Subcutaneous abdominal adipose tissue (tissue), 5 donors: ENCODE measurements around the gene KLHL33.
"Not testable (repeated sequence)": the region's sequence is repeated elsewhere in the genome, so short reads cannot be mapped to it uniquely, and the experiment has no call there.

ENCODE experiments used
- H3K27ac ChIP-seq: one replicate; pipeline ENCODE4 v1.7.0; 2013; ENCODE audit warnings: low read depth, mild to moderate bottlenecking, inconsistent platforms, low read length, moderate library complexity
- H3K27me3 ChIP-seq, 5 donors: one replicate each; pipeline ENCODE4 v1.7.0; 2013; ENCODE audit warnings: low read length in 5 of 5, inconsistent platforms in 1 of 5; ENCODE audit not compliant: control insufficient read depth in 5 of 5, insufficient read depth in 4 of 5
- H3K36me3 ChIP-seq, 5 donors: one replicate each; pipeline ENCODE4 v1.7.0; 2013; ENCODE audit warnings: low read length in 5 of 5; ENCODE audit not compliant: control insufficient read depth in 5 of 5, insufficient read depth in 5 of 5
- H3K4me1 ChIP-seq, 5 donors: one replicate each; pipeline ENCODE4 v1.7.0; 2013; ENCODE audit warnings: low read length in 5 of 5, mild to moderate bottlenecking in 3 of 5, moderate library complexity in 1 of 5; ENCODE audit not compliant: control insufficient read depth in 5 of 5, insufficient read depth in 5 of 5
- H3K4me3 ChIP-seq, 5 donors: one replicate each; pipeline ENCODE4 v1.7.0; 2013; ENCODE audit warnings: low read length in 5 of 5, low read depth in 1 of 5
- H3K9ac ChIP-seq, 5 donors: one replicate each; pipeline ENCODE4 v1.7.0; 2013; ENCODE audit warnings: low read length in 5 of 5, mild to moderate bottlenecking in 4 of 5, moderate library complexity in 3 of 5
- H3K9me3 ChIP-seq, 5 donors: one replicate each; pipeline ENCODE4 v1.7.0; 2013; ENCODE audit warnings: low read length in 5 of 5; ENCODE audit not compliant: control insufficient read depth in 5 of 5
- donor health status: healthy.
- donor health status: healthy.
- donor health status: healthy.
- donor health status: healthy.
- donor health status: healthy.

Gene KLHL33

DNA sequence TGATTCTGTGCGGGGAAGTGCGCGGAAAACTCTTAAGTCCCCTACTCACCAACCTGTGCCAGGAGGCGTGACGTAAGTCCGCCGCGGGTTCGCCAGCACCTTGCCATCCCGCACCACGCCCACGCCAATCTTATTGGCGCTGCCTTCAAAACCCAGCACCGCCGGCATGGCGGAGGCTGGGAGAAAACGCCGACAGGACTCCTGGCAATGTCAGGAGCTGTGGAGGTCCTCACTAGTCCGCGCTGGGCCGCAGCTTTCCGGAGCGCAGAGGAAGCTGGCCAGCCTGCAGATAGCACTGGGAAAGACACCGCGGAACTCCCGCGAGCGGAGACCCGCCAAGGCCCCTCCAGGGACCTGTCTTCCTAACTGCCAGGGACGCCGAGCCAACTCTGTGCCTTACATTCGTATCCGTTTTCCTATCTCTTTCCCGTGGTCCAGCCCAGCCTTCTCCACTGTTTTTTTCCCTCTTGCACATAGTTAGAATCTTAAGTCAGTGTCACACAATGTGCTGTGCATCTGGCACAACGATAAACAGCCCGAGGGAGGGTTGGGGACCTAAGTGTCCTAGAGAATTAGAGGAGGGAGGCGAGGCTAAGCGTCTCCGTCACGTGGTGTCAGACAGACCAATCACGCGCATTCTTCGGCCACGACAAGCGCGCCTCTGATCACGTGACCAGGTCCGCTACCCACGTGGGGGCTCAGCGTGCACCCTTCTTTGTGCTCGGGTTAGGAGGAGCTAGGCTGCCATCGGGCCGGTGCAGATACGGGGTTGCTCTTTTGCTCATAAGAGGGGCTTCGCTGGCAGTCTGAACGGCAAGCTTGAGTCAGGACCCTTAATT lies 18.8 kb upstream of the KLHL33 start, which contains the start of the genes APEX1 and OSGEP:
TSS of gene APEX1 (plus strand) at position 711 of the 839 bp plus-strand sequence. CDS start 420 bp downstream, outside the sequence.
TSS of gene OSGEP (minus strand) at position 297 of the 839 bp plus-strand sequence. CDS start at position 168, 129 bp downstream.
- Histone ChIP-seq H3K4me3 (peak within 1 kb of the TSS; percentile 82 to 95 (median 90)), H3K27ac (peak within 1 kb of the TSS; percentile 94), H3K36me3 (peaks cover 20 to 57% (median 50%) of the 10 kb centered on the region in 5 donors), H3K4me1 (peaks cover 6 to 50% (median 37%) of the 10 kb centered on the region in 5 donors), H3K9ac (peak within 1 kb of the TSS; percentile 68 to 82 (median 80)), H3K9me3 (no peaks in the 10 kb centered on the region), H3K27me3 (no peaks in the 10 kb centered on the region)

DNA sequence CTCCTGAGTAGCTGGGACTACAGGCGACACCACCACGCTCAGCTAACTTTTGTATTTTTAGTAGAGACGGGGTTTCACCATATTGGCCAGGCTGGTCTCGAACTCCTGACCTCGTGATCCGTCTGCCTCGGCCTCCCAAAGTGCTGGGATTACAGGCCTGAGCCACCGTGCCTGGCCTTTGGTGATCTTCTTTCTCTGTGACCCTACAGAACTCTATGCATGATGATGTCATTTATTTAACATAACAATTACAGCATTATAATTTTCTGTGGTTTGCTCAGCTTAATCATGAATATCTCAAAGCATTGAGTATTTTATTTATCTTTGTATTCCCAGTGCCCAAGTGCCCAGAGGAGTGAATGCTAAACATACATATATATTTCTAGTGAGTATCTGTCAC lies 16.9 kb upstream of the KLHL33 start:
- not testable (repeated sequence) for H3K27ac ChIP-seq, H3K4me3 ChIP-seq, H3K9ac ChIP-seq, H3K9me3 ChIP-seq, H3K27me3 ChIP-seq
- Histone ChIP-seq H3K36me3 (peaks cover 26 to 58% (median 52%) of the 10 kb centered on the region in 5 donors), H3K4me1 (peaks cover 6 to 39% (median 30%) of the 10 kb centered on the region in 5 donors)

DNA sequence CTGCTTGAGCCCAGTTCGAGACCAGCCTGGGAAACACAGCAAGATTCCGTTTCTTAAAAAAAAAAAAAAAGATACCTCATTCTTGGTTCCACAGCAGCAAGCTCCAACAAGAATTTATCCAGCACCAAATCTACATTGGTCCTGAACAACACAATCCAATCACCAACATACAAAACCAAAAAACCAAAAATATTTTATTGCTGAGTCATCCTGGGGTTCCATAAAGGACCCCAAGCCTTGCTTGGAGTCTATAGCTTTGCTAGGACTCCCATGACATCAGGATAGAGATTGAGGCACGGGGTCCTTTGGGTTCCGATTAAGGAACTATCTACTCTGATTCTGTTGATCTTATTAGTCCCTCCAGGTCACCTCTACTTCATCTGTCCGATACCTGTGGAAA lies 10.9 kb upstream of the KLHL33 start:
- no peak overlapping the region for H3K27ac ChIP-seq
- H3K27me3 ChIP-seq, result no peaks in the 10 kb centered on the region
- H3K9ac ChIP-seq, result no peak overlapping the region
- H3K4me3 ChIP-seq, result no peak overlapping the region
- no peaks in the 10 kb centered on the region for H3K9me3 ChIP-seq
- peaks cover 34 to 66% (median 56%) of the 10 kb centered on the region in 5 donors for H3K36me3 ChIP-seq
- H3K4me1 ChIP-seq, result peaks cover 0 to 3% (median 0%) of the 10 kb centered on the region in 5 donors

DNA sequence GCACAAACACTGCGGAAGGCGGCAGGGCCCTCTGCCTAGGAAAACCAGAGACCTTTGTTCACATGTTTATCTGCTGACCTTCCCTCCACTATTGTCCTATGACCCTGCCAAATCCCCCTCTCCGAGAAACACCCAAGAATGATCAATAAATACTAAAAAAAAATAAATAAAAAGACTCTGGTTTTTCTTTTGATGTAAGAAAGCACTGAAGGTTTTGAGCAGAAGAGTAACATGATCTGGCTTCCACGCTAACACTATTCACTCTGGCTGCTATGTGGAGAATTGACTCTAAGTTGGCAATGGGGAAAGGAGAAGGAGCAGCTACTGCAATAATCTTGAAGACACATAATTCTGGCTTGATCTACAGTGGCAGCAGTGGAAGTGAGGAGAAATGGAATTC lies 7.7 kb upstream of the KLHL33 start:
- H3K36me3 ChIP-seq, result peaks cover 19 to 36% (median 32%) of the 10 kb centered on the region in 5 donors
- not testable (repeated sequence) for H3K27ac ChIP-seq, H3K27me3 ChIP-seq, H3K4me3 ChIP-seq, H3K9me3 ChIP-seq, H3K4me1 ChIP-seq, H3K9ac ChIP-seq

- H3K27ac ChIP-seq, result no peak overlapping the region
- H3K27me3 ChIP-seq, result peaks cover 0 to 3% (median 0%) of the 10 kb centered on the region in 5 donors
- H3K36me3 ChIP-seq, result peaks cover 3 to 14% (median 10%) of the 10 kb centered on the region in 5 donors
- H3K9me3 ChIP-seq, result no peaks in the 10 kb centered on the region
- no peak overlapping the region for H3K9ac ChIP-seq
- H3K4me1 ChIP-seq, result peaks cover 1 to 9% (median 3%) of the 10 kb centered on the region in 5 donors
- no peak overlapping the region for H3K4me3 ChIP-seq
These were observed 5.5 kb upstream of the KLHL33 start for GRCh38 chr14:20441461-20441860.

GRCh38 chr14:20440882-20441281 lies 4.9 kb upstream of the KLHL33 start:
- peaks cover under 1 to 8% (median 5%) of the 10 kb centered on the region in 5 donors for H3K36me3 ChIP-seq
- no peak overlapping the region for H3K4me3 ChIP-seq
- H3K4me1 ChIP-seq, result peaks cover 1 to 9% (median 3%) of the 10 kb centered on the region in 5 donors
- H3K9me3 ChIP-seq, result no peaks in the 10 kb centered on the region
- H3K27ac ChIP-seq, result no peak overlapping the region
- no peak overlapping the region for H3K9ac ChIP-seq
- H3K27me3 ChIP-seq, result peaks cover 0 to 3% (median 0%) of the 10 kb centered on the region in 5 donors

- Histone ChIP-seq H3K27ac (no peak overlapping the region), H3K9ac (no peak overlapping the region), H3K4me3 (no peak overlapping the region), H3K36me3 (peaks cover 0 to 4% (median under 1%) of the 10 kb centered on the region in 5 donors), H3K4me1 (peaks cover 1 to 13% (median 7%) of the 10 kb centered on the region in 5 donors), H3K9me3 (no peaks in the 10 kb centered on the region), H3K27me3 (peaks cover 0 to 3% (median 0%) of the 10 kb centered on the region in 5 donors)
These were observed 4.5 kb upstream of the KLHL33 start for GRCh38 chr14:20440465-20440864.

DNA sequence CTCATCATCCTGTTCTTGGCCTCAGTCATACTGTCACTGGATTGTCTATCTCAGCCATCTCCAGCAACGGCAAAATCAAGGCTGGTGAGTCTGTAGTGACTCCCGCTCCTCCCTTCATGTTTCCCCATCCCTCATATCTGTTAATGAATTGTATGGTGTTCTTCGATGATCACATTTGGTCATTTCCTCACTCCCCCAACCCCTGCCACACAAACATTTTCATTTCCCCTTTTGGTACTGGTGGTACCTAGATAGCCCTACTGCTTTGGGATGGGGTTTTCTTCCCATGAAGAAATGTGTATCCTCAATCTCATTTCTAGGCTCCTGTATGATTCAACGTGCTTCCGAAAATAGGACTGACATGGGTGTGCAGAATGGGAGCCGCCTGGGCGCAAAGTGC lies 2.7 kb upstream of the KLHL33 start:
- H3K27me3 ChIP-seq, result peaks cover 0 to 3% (median 0%) of the 10 kb centered on the region in 5 donors
- H3K9me3 ChIP-seq, result no peaks in the 10 kb centered on the region
- H3K36me3 ChIP-seq, result no peaks in the 10 kb centered on the region
- peaks cover 0 to 28% (median 20%) of the 10 kb centered on the region in 5 donors for H3K4me1 ChIP-seq
- no peak overlapping the region for H3K9ac ChIP-seq
- H3K4me3 ChIP-seq, result no peak overlapping the region
- H3K27ac ChIP-seq, result no peak overlapping the region

GRCh38 chr14:20436363-20436755 lies 393 bp upstream of the KLHL33 start:
- H3K27me3 ChIP-seq, result peaks cover 0 to 3% (median 0%) of the 10 kb centered on the region in 5 donors
- no peaks in the 10 kb centered on the region for H3K9me3 ChIP-seq
- H3K9ac ChIP-seq, result no peak overlapping the region
- no peak overlapping the region for H3K4me3 ChIP-seq
- no peaks in the 10 kb centered on the region for H3K36me3 ChIP-seq
- H3K4me1 ChIP-seq, result peaks cover 0 to 27% (median 20%) of the 10 kb centered on the region in 5 donors
- no peak overlapping the region for H3K27ac ChIP-seq
